HG03139 (cell line): Measurements from ENCODE around the gene LCT.
"Not testable (repeated sequence)": the region's sequence is repeated elsewhere in the genome, so short reads cannot be mapped to it uniquely, and the experiment has no call there.

Experiments
- ATAC-seq: cut with Tn5 transposase; IDR thresholded peaks from one replicate; pipeline ENCODE4 v1.9.1; 2021; ENCODE audit not compliant: unreplicated experiment

The LCT gene

DNA sequence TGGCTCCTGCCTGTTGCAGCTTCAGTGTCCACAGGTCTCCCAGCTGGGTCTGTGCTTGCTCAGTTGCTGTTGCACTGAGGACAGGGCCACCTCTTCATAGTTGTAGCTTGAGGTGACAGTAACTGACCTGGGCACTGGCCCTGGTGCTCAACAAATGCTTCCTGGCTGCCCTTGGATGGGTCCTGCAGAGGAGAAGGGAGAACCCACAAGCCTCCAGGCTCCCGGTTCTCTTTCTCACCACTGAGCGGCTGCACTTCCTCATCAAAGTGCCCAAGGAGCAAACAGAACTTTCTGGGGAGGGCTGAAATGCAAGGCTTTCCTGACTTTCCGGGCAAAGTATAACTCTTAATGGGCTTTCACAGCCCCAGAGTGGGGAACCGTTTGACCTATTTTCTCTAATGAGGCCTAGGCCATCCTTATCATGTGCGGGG, 38.7 kb downstream of the LCT start:
- ATAC-seq: no peak

GRCh38 chr2:135797497-135798274, 39.3 kb downstream of the LCT start:
- peak; percentile 77 for ATAC-seq

- no peak for ATAC-seq
These were observed 40.4 kb downstream of the LCT start for GRCh38 chr2:135796606-135797005.

- not testable (repeated sequence) for ATAC-seq
These were observed 41.3 kb downstream of the LCT start for GRCh38 chr2:135795641-135796040.

DNA sequence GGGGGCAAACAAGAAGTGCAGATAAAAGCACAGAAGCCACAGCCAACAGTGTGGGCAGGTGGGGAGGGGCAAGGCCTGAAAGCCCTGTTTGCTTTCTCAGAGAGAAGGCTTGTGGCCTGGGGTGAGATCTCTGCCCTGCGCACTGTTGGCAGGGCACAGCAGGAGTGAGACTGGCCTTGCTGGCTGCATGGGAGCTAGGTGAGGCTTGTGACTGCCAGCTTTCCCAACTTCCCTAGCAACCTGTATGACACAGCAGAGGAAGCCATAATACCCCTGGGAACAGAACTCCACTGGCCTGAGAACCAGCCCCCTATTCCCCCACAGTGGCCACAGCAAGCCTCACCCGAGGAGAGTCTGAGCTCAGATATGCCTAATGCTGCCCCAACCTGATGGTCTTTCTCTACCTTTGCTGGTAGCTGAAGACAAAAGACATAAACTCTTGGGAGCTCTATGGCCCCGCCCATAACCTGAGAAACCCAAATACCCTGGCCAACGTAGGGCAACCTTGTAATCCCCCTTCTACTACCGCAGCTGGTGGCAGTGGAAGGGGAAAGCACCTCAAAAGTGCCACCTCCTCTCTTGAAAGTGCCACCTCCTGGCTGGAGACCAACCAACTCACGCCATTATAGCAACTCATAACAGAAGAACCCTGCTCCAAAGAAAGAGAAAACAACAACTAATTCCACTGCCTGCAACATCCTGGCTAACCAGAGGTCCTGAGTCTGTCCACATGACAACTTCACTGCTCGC, 44.4 kb downstream of the LCT start:
- no peak for ATAC-seq

DNA sequence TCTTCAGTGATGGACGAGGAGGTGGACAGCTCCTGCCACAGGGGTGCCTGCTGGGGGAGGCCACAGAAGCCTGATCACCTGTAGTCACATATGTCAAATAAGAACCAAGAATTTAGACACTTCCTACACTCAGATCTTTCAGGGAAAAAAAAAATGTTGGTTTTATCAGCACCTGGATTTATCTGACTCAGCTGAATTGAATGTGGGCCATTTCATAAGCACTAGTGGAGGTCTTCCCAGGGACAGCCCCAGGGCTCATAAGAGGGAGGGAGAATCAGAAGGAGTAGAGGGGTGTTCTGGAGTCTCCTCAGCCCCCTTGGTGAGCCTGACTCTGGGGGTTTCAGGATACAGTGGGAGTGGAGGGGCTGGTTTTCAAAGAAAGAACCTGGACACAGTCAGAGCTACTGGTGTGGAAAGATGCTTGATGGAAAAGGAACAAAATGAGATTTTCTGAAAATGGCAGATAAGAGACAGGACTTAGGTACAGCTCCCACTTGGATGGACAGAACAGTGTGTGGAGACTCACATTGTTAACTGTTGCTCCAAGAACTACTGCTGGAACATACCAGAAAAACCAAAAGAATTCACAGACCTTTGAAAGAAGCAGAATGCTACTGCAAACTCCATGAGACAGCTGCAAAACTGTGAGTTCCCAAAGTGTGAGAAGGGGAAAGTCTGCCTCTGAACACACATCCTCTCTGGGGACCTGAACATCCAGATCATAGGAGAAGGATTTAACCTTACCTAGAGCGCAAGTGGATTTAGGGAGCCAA, 45.4 kb downstream of the LCT start:
- ATAC-seq: no peak

GRCh38 chr2:135790423-135790822, 46.6 kb downstream of the LCT start:
- no peak for ATAC-seq

DNA sequence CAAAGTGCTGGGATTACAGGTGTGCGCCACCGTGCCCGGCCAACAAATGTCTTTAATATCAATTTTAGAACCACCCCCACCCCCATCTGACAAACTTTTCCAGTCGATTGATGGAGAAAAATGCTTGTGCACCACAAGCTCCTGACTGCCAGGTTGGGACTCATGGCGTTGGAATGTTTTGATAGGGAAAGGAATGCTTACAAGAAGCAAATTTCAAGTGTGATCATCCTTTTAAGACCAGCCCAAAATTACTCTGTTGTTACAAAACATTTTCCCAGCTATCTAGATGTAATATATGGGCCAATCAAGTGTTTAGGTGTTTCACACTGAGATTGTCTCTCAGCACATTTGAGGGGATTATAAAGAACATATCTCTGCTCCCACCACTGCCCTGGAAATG, 50.2 kb downstream of the LCT start:
- ATAC-seq: no peak

DNA sequence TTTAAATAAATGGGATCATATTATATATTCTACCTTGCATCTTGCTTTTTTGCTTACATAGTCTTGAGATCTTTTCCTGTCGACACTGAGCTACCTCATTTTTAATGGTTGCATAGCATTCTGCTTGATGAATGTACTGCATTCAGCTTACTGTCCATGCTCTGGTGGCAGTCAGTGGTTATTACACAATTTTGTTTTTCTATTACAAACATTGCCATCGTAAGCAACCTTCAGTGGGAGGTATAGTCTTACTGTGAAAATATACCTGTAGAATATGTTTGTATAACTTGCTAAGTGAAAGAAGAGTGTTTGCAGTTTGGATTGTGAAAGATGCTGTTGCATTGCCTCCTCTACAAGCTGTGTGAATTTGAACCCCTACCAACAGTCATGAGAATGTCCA, 52.0 kb downstream of the LCT start:
- ATAC-seq: no peak

GRCh38 chr2:135783439-135783838, 53.5 kb downstream of the LCT start:
- no peak for ATAC-seq

- no peak for ATAC-seq
These were observed 54.8 kb downstream of the LCT start for GRCh38 chr2:135782231-135782630.

DNA sequence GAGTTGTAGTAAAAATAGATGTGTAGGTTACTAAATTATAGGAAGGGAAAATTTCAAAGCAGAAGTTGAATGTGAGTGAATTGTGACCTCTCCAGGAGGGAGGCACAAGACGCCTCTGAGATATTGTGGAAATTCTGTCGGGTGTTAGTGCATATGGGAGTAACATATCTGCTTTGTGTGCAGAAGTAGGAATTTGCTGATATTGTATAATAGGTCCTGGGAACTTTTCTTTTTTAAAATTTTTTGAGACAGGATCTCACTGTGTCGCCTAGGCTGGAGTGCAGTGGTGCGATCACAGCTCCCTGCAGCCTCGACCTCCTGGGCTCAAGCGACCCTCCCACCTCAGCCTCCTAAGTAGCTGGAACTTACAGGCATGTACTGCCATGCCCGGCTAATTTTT, 60.6 kb downstream of the LCT start:
- ATAC-seq: no peak

DNA sequence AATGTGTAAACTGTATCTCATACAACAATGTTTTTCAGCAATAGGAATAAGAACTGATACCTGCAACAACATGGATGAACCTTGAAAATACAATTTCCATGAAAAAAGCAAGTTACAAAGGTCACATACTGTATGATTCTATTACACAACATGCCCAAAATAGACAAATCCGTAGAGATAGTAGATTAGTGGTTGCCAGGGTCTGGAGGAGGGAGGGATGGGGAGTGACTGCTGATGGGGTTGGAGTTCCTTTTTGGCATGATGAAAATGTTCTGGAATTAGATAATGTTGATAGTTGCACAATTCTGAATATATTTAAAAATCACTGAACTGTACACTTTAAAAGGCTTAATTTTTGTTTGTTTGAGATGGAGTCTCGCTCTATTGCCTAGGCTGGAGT, 61.6 kb downstream of the LCT start:
- no peak for ATAC-seq

GRCh38 chr2:135773917-135774316, 63.1 kb downstream of the LCT start:
- ATAC-seq: no peak

- no peak for ATAC-seq
These were observed 63.7 kb downstream of the LCT start for GRCh38 chr2:135773319-135773718.

DNA sequence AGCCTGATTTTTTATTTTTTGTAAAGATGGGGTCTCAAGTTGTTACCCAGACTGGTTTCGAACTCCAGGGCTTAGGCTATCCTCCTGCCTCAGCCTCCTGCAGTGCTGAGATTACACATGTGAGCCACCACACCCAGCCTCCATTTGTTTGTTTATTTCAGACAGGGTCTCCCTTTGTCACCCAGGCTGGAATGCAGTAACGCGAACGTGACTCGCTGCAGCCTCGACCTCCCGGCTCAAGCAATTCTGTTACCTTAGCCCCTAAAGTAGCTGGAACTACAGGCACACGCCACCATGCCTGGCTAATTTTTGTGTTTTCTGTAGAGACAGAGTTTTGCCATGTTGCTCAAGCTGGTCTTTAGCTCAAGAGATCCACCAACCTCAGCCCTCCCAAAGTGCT, 68.1 kb downstream of the LCT start:
- ATAC-seq: no peak

GRCh38 chr2:135762530-135762929, 74.5 kb downstream of the LCT start:
- ATAC-seq: no peak

DNA sequence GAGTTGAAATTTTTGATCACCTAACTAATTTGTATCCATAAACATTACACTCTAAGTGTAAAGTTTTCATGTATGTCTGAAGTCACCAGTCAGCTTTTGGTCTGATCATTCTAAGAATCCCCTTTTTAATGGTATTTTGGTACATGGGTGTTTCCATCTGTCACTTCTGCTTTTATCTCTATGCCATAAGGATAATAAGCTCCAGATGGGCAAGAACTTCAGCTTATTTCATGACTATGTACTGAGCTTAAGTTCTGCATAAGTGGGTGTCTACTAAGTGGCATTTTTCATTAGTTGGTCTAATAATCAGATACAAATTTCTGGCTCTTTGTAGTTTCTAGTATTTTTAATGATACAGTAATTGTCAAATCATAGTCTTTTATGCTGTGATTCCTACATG, 75.0 kb downstream of the LCT start:
- no peak for ATAC-seq

DNA sequence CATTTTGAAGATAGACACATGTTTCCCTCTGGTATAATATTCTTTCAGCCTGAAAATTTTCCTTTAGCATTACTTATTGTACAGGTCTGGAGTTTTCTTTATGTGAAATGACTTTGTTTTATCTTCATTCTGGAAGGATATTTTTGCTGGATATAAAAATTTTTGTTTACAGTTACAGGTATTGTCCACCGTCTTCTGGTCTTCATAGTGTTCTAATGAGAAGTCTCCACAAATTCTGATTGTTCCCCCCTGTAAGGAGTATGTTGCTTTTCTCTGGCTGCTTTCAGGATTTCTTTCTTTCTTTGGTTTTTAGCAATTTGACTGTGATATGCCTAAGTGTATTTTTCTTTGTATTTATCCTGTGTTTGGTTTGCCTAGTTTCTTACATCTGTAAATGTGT, 80.3 kb downstream of the LCT start:
- ATAC-seq: no peak

DNA sequence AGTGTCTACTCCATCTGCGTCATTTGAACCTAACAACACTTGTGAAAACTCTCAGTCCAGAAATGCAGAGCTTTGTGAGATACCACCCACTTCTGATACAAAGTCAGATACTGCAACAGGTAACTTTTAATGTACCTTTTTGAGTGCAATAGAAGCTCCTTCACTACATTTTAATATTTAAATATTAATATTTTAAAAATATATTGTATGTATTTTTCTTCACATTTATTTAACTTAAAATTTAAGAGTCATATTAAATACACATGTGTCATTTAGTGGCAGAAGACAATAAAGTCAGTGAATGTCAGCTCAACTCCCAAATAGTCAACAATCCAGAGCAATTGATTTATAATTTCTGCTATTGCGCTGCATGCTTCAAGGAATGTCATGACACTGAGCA, 81.4 kb downstream of the LCT start:
- no peak for ATAC-seq

DNA sequence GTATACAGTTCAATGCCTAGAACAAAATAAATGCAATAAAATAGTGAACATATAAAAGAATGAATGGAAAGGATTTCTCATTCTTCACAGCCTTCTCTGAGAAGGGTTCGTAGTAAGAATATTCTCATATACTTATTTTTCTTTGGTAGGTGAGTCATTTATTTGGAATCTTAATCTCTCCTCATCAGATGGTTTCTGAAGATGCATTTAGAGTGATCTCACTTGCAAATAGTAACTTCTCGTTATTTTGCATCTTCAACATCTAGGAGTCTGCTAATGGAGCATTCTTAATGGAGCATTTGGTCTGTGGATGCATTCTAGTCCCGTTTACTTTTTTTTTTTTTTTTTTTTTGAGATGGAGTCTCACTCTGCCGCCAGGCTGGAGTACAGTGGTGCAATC, 91.4 kb downstream of the LCT start:
- no peak for ATAC-seq
